GM12878 (cell line): ENCODE data around the gene SNAP23.

Experiments used
- BHLHE40 ChIP-seq, 2 experiments: fragments of 450-650 bp in 1 of 2; IDR thresholded peaks; 2 replicates each; pipeline ENCODE4 v1.6.1; 2011 to 2017; ENCODE audit warnings: low read depth in 2 of 2, borderline replicate concordance in 1 of 2, improper control_type of control experiment in 1 of 2, low read length in 1 of 2, mild to moderate bottlenecking in 1 of 2
- CEBPB ChIP-seq, 2 experiments: fragments of 150-350 bp in 1 of 2; IDR thresholded peaks; 2 replicates each; pipeline ENCODE4 v1.6.1; 2012 to 2014; ENCODE audit warnings: low read depth in 2 of 2, low read length in 2 of 2, borderline replicate concordance in 1 of 2, inconsistent platforms in 1 of 2
- FOXM1 ChIP-seq: IDR thresholded peaks from 2 replicates; pipeline ENCODE4 v1.6.1; 2012; ENCODE audit warnings: low read depth, mild to moderate bottlenecking, inconsistent platforms, low read length, moderate library complexity
- RAD21 ChIP-seq: IDR thresholded peaks from 2 replicates; pipeline ENCODE4 v1.6.1; 2011; ENCODE audit warnings: mild to moderate bottlenecking, low read depth, low read length, moderate library complexity; ENCODE audit not compliant: insufficient read depth
- SPI1 ChIP-seq: IDR thresholded peaks from 2 replicates; pipeline ENCODE4 v1.6.1; 2011; ENCODE audit warnings: low read depth, mild to moderate bottlenecking, low read length, moderate library complexity, borderline replicate concordance; ENCODE audit not compliant: insufficient read depth

GRCh38 chr15:42474827-42475226, 20.6 kb upstream of the SNAP23 start:
- no peak for TF ChIP-seq SPI1
- no peak for TF ChIP-seq RAD21
- TF ChIP-seq BHLHE40 (IDR thresholded peaks at IDR 0.05; ENCODE audit: borderline replicate concordance in 1 of 2, low read depth in 2 of 2, low read length in 1 of 2) = no peak
- no peak for TF ChIP-seq FOXM1
- no peak for TF ChIP-seq CEBPB (IDR thresholded peaks at IDR 0.05; ENCODE audit: borderline replicate concordance in 1 of 2, low read depth in 2 of 2, low read length in 2 of 2)
